GM18517 (cell line): ENCODE data around the gene THAP12.
A peak's percentile ranks its signal among the peaks of the same experiment; 100 is the strongest.

ENCODE experiments used
- ATAC-seq: cut with Tn5 transposase; IDR thresholded peaks from one replicate; pipeline ENCODE4 v1.9.1; 2021; ENCODE audit warnings: mild to moderate bottlenecking, moderate library complexity; ENCODE audit not compliant: unreplicated experiment

Gene THAP12

DNA sequence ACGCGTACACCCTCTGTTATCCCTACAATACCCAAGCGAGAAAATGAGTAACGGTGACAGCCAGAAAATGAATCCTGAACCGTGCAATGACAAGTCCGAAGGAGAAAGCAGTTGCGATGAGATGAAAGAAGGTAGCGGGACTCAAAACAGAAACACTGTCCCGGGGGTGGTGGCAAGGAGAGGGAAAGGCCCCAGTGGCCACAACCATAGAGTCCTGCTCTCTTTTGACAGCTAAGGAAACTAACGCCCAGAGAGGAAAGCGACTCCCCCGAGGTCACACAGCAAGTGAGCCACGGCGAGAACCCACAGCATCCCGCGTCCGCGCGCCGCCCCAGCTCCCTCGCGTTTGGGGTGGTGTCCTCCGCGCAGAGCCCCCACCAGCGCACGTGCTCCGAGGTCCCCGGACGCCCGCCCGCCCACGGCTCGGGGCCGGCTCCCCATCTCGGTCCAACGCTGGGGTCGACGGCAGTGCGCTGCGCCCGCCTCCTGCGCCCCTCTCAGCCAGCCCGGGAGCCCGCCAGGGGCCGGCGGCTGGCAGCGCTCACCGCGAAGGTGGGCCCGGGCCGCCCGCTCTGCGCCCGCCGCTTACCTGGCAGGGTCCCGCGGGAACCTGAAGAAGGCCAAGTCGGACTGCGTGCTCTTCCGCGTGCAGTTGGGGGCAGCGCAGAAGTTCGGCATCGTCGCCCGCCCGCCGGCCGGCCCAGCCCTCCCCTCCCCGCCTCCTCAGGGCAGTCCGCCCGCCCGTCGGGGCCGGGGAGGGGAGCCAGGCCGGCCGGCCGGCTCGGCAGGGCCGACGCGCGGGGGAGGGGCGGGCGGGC, 564 bp downstream of the THAP12 start:
- peak; percentile 31 for ATAC-seq

DNA sequence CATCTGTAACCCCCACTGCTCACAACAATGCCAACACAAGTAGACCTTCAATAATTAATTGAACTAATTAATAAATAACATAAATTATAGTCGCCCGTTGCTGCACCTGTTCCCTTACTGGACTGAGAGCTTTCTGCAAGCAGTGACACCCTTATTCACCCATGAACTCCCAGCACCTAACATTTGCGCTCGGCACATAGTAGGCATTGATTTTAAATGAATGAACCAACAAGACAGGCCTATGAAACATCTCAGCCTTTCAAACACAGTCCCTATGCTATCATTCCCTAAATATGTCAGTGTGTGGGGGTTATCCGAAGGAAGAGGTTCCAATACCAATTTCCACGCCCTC, 1.1 kb downstream of the THAP12 start:
- no peak for ATAC-seq

DNA sequence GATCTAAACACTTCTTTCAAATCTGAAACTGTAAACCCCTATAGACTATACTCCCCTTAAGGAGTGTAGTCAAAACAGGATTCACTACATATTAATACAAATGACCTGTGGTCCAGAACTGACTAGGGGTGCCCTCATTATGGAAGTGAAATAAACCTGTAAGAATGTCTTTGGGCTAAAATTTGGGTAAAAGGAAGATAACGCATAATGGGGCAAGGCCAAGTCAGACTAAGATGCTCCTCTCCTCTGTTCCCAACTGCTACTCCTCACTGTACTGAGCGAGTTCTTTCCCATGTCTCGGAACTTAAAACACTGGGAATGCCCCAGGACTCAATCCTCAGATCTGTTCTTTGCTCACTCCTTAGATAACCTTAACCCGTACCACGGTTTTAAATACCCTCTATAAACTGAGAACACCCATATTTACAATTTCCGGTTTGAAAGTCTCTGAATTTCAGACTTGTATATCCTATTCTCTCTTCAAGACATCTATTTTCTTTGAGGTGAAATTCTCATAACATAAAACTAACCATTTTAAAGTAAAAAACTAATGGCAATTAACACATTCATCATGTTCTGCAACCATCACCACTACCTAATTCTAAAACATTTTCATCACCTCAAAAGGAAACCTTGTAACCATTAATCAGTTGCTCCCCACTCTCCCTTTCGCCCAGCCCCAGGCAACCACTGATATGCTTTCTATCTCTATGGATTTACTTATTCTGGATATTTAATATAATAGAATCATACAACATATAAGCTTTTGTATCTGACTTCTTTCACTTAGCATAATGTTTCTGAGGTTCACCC, 4.0 kb downstream of the THAP12 start:
- no peak for ATAC-seq

DNA sequence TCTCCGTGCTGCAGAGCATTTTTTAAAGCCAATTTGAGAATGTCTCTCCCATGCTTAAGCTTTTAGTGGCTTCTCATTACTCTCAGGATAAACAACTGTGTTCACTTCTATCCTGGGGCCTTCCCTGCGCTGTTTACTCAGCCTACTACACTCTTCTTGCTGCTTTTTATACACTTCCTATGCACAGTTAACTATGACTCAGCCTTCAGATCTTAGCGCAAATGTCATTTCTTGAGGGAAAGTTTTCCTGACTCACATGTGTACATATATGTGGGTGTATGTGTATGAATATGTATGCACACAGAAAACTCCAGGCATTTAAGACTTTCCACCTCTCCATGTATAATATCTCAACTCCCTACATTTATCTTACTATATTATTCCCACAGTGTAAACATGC, 9.8 kb downstream of the THAP12 start:
- no peak for ATAC-seq

DNA sequence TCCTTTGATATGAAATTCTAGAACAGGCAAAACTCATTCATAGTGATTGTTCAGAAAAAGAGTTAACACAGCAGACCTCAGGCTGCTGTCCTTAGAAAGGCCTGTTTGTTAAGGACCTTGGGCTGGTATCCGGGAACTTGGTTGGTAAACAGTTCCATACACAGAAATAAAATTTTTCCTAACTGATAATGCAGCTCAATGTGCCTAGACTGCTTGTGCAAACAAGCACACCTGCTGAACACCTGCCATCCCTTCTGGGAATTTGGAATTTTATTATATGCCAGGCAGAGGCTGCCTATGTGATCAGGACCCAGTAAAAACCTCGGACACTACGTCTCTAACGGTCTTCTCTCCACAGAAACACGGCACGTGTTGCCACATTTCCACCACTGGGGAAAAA, 11.5 kb downstream of the THAP12 start:
- ATAC-seq: no peak

- ATAC-seq: no peak
Measured at GRCh38 chr11:76368490-76368889, 12.4 kb downstream of the THAP12 start.

GRCh38 chr11:76365038-76365679, 15.8 kb downstream of the THAP12 start:
- no peak for ATAC-seq

DNA sequence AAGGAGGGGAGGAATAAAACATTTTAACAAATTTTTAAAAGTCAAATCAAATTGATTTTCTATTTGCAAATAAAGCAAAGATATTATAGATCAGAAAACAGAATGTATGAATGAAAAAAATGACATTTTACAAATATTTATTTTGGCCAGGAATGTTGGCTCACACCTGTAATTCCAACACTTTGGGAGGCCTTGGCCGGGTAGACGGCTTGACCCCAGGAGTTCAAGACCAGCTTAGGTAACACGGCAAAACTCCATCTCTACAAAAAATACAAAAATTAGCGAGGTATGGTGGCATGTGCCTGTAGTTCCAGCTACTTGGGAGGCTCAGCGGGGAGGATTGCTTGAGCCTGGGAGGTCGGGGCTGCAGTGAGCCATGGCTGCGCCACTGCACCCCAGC, 18.2 kb downstream of the THAP12 start:
- no peak for ATAC-seq

GRCh38 chr11:76361776-76362175, 19.2 kb downstream of the THAP12 start:
- ATAC-seq: no peak

- ATAC-seq: no peak
Measured at GRCh38 chr11:76361374-76361773, 19.6 kb downstream of the THAP12 start.

- ATAC-seq: no peak
Measured at GRCh38 chr11:76355172-76355571, 25.8 kb downstream of the THAP12 start.

- no peak for ATAC-seq
Measured at GRCh38 chr11:76348348-76348747, 32.6 kb downstream of the THAP12 start.

GRCh38 chr11:76347466-76347865, 33.5 kb downstream of the THAP12 start:
- ATAC-seq: no peak

- no peak for ATAC-seq
Measured at GRCh38 chr11:76339221-76339620, 41.7 kb downstream of the THAP12 start.

DNA sequence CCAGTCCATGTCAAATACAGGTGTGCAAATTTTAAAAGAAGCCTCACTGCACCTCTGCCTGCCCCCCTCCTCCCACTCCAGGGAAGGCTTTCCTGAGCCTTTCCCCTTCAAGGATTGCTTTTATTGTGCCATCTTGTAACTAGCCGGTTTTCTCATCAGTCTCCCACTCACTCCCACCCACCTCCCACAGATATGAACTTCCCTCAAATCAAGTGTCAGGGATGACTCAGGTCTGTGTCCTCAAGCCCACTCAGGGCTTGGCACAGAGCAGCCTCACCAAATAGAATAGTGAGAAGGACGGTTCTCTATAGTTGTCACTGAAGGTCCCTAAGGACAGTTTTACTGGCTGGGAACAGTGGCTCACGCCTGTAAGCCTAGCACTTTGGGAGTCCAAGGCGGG, 43.0 kb downstream of the THAP12 start:
- ATAC-seq: no peak

- ATAC-seq: no peak
Measured at GRCh38 chr11:76337469-76337868, 43.5 kb downstream of the THAP12 start.

GRCh38 chr11:76336597-76336996, 44.3 kb downstream of the THAP12 start:
- ATAC-seq: no peak

DNA sequence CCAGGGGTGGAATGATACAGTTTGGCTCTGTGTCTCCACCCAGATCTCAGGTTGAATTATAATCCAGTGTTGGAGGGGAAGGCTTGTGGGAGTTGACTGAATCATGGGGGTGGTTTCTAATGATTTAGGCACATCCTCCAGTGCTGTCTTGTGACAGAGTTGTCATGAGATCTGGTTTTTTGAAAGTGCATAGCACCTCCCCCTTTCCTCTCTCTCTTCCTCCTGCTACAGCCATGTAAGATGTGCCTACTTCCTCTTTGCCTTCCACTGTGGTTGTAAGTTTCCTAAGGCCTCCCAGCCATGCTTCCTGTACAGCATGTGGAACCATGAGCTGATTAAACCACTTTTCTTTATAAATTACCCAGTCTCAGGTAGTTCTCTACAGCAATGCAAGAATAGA, 45.1 kb downstream of the THAP12 start:
- ATAC-seq: no peak

DNA sequence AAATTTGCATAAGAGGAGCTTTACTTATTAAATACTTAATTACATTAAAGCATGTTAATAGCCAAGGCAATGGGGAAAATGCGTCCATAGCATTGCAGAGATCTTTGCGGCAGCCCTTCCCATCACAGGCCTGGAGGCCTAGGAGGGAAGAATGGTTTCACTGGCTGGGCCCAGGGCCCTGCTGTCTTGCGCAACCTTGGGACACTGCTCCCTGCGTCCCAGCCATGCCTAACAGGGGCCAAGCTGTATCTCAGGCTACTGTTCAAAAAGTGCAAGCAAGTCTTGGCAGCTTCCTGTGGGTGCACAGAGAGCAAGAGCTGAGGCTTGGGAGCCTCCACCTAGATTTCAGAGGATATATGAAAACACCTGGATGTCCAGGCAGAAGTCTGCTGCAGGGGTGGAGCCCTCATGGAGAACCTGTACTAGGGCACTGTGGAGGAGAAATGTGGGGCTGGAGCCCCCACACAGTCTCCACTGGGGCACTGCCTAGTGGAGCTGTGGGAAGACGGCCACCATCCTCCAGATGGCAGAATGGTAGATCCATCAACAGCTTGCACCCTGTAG, 46.0 kb downstream of the THAP12 start:
- ATAC-seq: no peak

DNA sequence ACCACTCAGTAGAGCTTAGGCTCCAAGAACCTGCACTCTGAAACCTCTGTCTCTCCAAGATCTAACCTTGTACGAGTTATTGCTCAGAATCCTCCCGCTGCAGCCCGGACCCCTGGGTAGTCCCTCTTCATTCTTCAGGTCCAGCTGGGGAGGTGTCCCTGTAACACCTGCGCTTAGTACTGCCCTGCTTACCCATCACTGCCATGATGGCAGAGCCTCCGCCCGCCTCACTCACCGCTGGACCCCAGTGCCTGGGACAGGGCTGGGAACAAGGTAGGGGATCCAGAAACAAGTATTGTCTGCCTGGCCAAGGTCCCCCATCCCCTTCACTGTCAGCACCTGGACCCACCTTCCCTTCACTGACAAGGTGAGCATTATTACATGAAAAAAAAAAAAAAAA, 50.3 kb downstream of the THAP12 start:
- no peak for ATAC-seq

DNA sequence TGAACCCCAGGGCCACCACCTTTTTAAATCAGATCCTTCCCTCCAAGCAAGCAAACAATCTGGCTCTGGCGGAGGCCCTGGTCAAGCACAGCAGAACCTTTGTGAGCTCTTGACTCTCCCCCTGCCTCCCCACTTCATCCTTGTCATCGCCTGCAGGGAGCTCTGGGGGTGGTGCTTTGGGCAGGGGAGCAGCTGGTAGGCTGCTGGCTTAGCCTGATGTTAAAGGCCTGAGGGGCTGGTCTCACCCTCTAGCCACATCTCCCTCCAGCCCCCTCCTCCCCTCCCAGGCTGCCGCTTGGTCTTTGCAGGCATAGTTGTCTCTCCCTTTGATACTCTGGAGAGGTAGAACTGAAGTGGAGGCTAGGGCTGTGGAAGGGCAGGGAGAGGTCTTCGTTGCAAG, 50.9 kb downstream of the THAP12 start:
- ATAC-seq: no peak
